Activated naive CD4-positive, alpha-beta T cell treated with anti-CD3 and anti-CD28 coated beads, Interleukin-2, amount 50 U/mL, for 72 hours (primary cell): ENCODE results near the gene PTTG1IP. TPM values are rescaled to one million over a fixed set of nuclear protein-coding genes. Genes with fewer than 3 reads are reported as not detected.

Experiments used
- ATAC-seq, 2 donors: fragments of 150-1000 bp; cut with Tn5 transposase; 2 replicates each; pipeline ENCODE4 v1.10.0; 2021; ENCODE audit warnings: mild to moderate bottlenecking in 2 of 2, moderate library complexity in 2 of 2
- DNase-seq, 2 donors: peaks; one replicate each; pipeline ENCODE4 v3.0.0; 2021 to 2022; ENCODE audit warnings: low spot score in 2 of 2
- H3K27ac Mint-ChIP-seq, 2 donors: one replicate each; pipeline ENCODE4 v1.8.0; 2022; ENCODE audit warnings: mild to moderate bottlenecking in 2 of 2, mixed read lengths in 2 of 2
- H3K36me3 Mint-ChIP-seq, 2 donors: one replicate each; pipeline ENCODE4 v1.8.0; 2022; ENCODE audit warnings: mixed read lengths in 2 of 2
- H3K9me3 Mint-ChIP-seq, 2 donors: one replicate each; pipeline ENCODE4 v1.8.0; 2022; ENCODE audit warnings: mixed read lengths in 2 of 2
- total RNA-seq, 2 donors: library from RNA; stranded (reverse); gene quantifications; one replicate each; pipeline ENCODE4 v1.2.3, GENCODE V29; 2022

Gene PTTG1IP
- total RNA-seq, 2 donors from 2014 or later: 61.7 to 99.8 TPM

DNA sequence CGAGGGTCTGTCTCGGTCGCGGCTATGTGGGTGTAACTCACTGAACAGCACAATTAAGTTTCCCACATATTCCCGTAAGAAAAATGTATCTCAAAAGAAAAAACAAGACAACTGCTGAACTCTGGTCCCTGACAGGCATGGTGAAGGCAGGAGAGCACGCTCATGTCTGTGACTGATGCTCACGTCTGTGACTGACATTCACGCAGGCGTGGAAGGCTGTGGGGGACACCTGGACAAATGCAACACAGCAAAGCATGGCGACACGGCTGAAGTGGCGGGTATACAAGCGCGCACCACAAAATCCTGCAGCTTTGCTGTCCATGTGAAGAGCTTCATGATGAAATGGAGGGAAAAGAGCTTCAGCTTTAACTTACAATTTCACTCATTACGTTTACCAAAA lies 6.0 kb downstream of the PTTG1IP start:
- Mint-ChIP-seq H3K27ac (peak overlapping the region in 1 of 2 donors; percentile 76), H3K9me3 (no peaks in the 10 kb centered on the region), H3K36me3 (peaks cover 0 to 27% of the 10 kb centered on the region in 2 donors)
- no peak for DNase-seq
- ATAC-seq: no peak

DNA sequence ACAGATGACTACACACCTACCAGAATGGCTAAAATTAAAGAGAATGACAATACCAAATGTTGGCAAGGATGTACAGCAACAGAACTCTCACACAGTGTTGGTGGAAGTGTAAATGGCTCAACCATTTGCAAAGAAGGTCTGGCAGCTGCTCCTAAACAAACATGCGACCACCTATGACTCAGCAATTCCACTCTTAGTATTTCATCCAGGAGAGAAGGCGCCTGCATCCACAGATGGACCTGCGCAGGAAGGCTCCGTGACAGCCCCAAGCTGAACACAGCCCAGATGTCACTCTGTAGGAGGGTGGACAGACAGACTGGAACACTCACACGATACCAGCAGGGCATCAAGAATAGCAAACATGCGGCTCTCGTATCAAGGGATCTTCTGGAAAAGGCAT lies 6.7 kb downstream of the PTTG1IP start:
- Mint-ChIP-seq H3K36me3 (peaks cover 0 to 30% of the 10 kb centered on the region in 2 donors), H3K27ac (peak overlapping the region in 1 of 2 donors; percentile 69), H3K9me3 (no peaks in the 10 kb centered on the region)
- ATAC-seq (no peak), DNase-seq (no peak)

DNA sequence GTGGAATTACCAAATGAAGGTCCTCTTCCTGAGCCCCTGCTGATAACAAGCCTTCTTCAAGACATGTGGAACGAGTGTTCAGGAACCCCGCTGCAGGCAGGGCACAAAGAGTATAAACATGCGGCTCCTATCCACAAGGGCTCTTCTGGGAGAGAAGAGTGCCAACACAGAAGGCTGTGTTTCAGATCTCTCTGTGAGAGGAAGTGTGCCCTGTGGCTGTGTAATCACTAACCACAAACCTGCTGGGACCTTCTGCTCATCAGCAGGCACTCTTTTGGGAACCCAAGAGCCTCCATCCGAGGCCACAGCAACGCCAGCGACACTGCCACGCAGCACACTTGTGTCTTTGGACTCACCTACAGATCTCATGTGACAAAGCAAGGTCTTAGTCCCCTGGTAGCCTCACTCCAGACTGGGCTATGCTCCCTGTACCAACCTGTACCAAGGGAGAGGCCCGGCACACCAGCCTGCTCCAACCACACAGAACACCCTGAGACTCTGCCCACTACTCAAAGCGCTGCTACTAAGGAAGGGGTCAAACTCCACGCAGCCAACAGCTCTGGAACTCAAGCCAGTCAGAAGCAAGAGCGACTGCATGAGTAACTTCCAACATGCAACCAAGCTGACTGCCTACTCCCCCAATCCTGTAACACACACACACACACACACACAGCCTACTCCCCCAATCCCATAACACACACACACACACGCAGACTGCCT lies 7.8 kb downstream of the PTTG1IP start:
- peaks cover 0 to 34% of the 10 kb centered on the region in 2 donors for H3K36me3 Mint-ChIP-seq
- peak overlapping the region; percentile 65 to 69 for H3K27ac Mint-ChIP-seq
- H3K9me3 Mint-ChIP-seq: no peaks in the 10 kb centered on the region
- ATAC-seq (peak in 1 of 2 donors; percentile 68), DNase-seq (no peak)

DNA sequence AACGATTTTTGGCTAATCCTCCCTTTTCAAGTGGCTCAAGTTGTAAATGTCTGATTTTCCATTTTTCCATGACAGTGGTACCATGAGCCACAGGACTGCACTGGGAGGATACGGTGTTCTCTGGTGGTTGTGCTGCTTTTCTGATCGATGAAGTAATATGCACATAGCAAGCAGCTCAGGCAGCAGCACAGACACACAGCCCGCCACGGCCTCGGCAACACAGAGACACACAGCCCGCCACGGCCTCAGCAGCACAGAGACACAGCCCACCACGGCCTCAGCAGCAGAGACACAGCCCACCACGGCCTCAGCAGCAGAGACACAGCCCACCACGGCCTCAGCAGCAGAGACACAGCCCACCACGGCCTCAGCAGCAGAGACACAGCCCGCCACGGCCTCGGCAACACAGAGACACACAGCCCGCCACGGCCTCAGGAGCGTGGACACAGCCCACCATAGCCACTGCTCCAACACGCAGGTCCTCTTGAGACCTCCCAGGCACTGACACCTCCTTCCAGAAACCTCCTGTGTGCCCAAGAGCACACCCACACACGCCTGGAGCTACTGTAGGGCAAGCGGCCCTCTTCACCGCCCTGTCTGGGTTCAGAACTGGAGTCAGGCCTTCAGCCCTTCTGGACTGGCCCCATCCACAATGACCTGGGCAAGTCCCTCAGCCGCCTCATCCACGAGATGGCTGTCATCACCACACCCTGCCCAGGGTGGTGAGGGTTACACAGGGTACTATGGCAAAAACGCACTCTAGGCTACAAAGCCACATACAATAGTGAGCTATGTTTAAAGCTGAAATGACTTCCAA lies 10.4 kb downstream of the PTTG1IP start:
- DNase-seq (no peak), ATAC-seq (no peak)
- Mint-ChIP-seq H3K36me3 (peaks cover 0 to 24% of the 10 kb centered on the region in 2 donors), H3K27ac (peak overlapping the region; percentile 72 to 76), H3K9me3 (no peaks in the 10 kb centered on the region)

DNA sequence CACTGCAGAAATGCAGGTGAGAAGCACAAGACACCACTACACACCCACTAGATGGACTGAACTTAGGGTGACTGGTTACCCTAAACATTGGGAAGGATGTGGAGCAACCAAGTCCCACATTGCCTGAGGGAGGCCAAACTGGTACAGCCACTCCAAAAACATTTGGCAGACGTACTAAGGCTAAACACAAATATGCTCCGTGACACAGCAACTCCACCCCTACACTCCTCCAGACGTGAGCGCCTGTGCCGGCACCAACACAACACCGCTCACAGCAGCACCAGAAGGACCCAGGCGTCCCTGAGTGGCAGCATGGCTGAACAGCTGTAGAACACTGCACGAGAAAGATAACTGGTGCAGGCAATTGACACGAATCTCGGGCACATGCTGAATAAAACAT lies 14.7 kb downstream of the PTTG1IP start:
- ATAC-seq (no peak), DNase-seq (no peak)
- H3K36me3 Mint-ChIP-seq: peaks cover 5 to 32% of the 10 kb centered on the region in 2 donors
- peak overlapping the region in 1 of 2 donors; percentile 56 for H3K27ac Mint-ChIP-seq
- no peaks in the 10 kb centered on the region for H3K9me3 Mint-ChIP-seq

DNA sequence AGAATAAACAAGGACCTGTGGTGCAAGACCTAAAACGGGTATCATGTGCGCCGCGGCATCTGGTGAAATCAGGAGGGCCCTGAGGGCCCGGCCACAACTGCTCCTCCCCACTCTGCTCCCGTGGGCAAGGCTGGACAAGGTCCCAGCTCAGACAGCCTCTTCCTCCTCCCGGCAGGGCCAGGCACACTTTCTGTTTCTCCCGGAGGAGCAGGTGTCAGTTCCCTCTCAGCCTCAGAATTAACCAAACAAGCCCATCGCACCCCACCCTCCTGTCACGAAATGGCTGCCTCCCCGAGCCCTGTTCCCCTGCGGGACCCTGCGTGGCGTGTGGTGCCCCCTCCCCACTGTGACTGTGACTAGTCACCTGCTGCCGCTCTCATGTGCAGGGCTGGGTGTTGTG lies 15.2 kb downstream of the PTTG1IP start:
- ATAC-seq: no peak
- Mint-ChIP-seq H3K9me3 (no peaks in the 10 kb centered on the region), H3K36me3 (peaks cover 6 to 32% of the 10 kb centered on the region in 2 donors), H3K27ac (peak overlapping the region in 1 of 2 donors; percentile 56)
- no peak for DNase-seq

DNA sequence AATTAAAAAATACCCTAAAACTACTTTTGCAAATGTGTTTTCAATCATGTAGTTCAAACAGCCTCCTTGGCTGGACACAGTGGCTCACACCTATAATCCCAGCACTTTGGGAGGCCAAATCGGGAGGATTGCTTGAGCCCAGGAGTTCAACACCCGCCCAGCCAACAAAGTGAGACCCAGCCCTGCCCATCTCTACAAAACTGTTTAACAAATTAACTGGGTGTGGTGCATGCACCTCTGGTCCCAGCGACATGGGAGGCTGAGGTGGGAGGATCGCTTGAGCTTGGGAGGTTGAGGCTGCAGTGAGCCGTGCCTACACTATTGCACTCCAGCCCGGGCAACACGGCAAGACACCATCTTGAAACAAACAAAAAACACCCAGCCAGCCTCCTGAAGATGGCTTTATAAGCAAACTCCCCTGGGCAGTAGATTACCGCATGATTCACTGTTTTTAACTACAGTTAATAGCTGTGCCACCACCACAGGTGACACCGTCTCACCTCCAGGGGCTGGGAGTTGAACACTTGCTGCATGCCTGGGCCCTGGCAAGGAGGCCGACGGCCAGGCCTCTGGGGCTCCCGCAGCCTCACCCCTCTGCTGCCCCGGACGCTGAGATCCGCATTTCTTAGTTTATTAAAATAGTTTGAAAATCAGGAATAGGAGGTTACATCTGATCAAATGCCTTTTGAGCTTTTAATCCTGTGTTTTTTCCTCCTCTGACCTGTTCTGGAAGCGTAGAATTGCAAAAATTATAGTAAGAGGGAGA lies 16.2 kb downstream of the PTTG1IP start:
- peaks cover 6 to 36% of the 10 kb centered on the region in 2 donors for H3K36me3 Mint-ChIP-seq
- peak overlapping the region in 1 of 2 donors; percentile 56 for H3K27ac Mint-ChIP-seq
- ATAC-seq: no peak
- no peak for DNase-seq
- no peaks in the 10 kb centered on the region for H3K9me3 Mint-ChIP-seq

DNA sequence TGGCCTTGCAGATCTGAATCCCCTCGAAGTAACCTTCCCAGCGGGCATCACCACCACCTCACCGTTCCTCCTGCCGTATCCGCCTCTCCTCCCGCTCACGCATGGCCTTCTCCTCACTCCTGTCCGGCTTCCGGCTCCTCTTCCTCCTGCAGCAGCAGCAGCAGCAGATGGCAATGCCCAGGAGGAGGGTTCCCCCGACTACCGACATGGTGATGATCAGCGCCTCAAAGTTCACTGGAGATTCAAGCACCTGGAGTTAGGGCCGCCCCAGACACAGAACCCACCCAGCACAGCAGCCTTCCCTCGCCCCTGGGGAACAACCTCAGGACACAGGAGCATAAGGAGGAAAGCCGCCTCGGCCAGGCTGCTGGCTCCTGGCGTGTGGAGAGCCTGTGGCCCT lies 17.4 kb downstream of the PTTG1IP start:
- peak overlapping the region; percentile 53 to 69 for H3K27ac Mint-ChIP-seq
- peaks cover 8 to 41% of the 10 kb centered on the region in 2 donors for H3K36me3 Mint-ChIP-seq
- H3K9me3 Mint-ChIP-seq: no peaks in the 10 kb centered on the region
- ATAC-seq (no peak), DNase-seq (no peak)

DNA sequence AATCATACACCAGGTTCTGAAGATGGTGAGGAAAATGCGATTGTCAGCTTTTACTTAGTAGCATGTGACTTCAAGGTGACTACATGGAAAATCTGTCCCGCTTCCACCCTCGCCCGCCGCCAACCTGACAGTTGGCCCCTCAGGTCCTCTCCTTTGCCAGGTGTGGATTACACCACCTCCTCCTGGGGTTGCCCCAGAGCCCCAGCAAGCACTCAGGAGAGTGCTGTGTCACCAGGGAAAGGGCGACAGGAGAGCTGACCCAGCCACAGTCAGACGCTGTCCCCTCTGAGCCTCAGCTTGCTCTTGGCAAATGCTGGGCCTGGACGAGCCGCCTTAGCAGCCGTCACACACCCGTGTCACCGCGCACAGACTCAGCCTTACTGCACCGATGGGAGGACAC lies 17.9 kb downstream of the PTTG1IP start:
- ATAC-seq (peak in 1 of 2 donors; percentile 11), DNase-seq (no peak)
- peaks cover 11 to 44% of the 10 kb centered on the region in 2 donors for H3K36me3 Mint-ChIP-seq
- no peaks in the 10 kb centered on the region for H3K9me3 Mint-ChIP-seq
- H3K27ac Mint-ChIP-seq: peak overlapping the region in 1 of 2 donors; percentile 69

DNA sequence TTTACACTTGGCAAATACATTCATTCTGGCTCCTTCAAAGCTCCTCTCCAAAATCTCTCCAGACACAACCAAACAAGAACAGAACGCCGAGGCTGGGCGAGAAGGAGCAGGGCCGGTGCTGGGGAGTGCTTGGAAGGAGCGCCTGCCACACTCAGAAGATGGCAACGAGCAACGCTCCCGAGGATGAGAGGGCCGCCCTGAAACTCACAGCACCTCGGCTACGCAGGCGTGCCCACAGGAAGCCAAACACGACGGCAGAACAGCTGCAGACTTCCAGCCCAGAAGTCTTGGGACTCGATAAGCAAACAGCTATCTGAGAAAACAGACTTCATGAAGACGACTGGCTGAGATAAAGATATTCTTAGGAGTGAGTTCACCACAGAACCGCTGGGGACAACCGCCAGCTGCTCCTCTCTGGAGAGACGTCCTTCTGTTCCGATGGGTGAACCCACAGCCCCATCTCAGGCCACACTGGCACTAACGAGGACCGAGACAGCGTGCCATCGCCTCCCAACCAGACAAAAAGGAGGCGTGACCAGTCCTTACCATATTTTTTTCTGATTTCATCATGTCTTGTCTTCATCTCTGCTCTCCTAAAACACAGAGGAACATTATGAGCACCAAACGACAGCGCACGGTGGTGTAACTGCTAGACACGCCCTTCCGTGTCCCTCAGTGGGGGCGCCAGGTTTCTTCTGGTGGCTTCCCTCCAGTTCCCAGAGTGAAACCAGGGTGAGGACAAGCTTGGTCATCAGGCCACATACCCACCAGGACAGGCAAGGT lies 18.6 kb downstream of the PTTG1IP start:
- Mint-ChIP-seq H3K27ac (peak overlapping the region in 1 of 2 donors; percentile 58), H3K9me3 (no peaks in the 10 kb centered on the region), H3K36me3 (peaks cover 11 to 44% of the 10 kb centered on the region in 2 donors)
- peak; percentile 59 to 60 for ATAC-seq
- no peak for DNase-seq

DNA sequence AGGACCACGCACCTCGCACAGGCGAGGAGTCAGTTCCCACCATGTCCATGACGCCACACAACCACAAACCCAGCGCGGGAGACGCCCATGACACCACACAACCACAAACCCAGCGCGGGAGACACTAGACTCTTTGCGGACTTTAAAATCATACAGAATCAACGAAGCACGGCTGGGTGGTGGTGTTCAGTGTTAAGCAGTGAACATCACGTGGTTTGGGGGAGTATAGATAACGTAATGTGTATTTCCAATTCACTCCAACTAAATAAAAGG lies 19.2 kb downstream of the PTTG1IP start:
- no peak for DNase-seq
- H3K27ac Mint-ChIP-seq: peak overlapping the region; percentile 58 to 89
- peak; percentile 13 to 16 for ATAC-seq
- no peaks in the 10 kb centered on the region for H3K9me3 Mint-ChIP-seq
- peaks cover 11 to 44% of the 10 kb centered on the region in 2 donors for H3K36me3 Mint-ChIP-seq

DNA sequence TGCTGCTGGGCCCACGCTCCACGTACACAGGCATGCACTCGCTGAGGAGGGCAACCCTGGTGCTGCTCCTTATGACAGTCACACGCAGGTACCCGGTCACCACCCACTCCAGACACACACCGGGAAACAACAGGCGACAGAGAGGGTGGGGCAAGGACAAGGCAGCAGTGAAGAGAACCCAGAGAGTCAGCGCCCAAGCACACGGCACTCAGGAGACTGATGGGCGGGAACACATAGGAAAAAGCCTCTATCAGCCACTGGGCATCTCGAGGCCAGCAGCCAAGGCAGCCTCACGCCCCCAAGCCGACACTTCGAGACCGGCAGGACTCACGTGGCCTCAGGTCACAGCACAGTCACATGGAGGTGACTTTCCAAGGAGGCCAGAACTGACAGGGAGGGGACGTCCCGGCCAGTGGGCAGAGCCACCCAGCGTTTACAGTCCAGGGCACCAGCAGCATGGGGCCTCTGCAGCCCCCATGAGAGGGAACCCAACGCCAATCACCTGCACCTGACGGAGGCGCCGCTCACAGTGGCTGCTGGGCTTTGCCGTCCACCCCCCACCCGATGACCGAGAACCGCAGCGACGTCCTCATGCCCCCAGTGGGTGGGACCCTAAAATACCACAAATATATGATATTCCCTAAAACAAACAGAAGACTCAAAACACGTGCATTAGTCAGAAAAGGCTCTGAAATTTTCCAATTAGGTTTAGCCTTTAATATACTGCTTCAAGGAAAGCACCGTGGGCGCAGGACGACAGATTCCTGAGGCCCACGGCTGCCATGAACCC lies 19.7 kb downstream of the PTTG1IP start:
- DNase-seq (no peak), ATAC-seq (no peak)
- peaks cover 11 to 44% of the 10 kb centered on the region in 2 donors for H3K36me3 Mint-ChIP-seq
- no peaks in the 10 kb centered on the region for H3K9me3 Mint-ChIP-seq
- peak overlapping the region; percentile 58 to 89 for H3K27ac Mint-ChIP-seq

DNA sequence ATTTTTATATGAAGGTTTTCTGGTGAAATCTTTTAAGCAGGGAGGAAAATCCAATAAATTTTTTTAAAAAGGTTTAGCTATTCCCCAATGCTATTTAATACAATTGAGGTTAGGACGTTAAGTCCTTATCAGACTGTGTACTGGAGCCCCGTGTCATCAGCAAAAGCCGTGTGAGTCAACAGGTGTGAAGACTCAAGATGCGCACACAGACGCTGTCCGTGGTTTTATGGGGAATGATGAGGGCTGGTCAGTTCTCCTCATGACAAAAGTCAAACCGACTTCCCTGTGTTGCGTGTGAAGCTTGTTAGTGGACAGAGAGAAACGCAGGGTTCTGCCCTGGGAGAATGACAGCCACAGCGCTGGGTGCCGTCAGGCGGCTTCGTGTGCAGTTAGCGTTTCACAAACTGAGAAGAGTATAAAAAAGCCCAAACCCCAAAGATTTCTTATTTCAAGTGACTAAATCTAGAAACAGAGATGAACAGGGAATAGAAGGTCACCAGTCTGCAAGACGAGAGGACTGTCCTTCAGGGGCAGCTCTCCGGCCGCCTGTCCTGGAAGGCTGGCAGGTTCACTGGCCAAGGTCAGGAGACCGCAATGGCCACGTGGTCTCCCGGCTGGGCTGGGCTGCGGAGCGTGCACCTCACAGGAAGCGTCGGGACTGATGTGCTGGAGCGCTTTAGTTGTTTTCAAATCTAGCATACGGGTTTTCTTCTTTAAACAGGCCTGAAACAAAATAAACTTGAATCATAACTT lies 22.4 kb downstream of the PTTG1IP start:
- H3K27ac Mint-ChIP-seq: no peak overlapping the region
- H3K9me3 Mint-ChIP-seq: no peaks in the 10 kb centered on the region
- DNase-seq (no peak), ATAC-seq (peak in 1 of 2 donors; percentile 5)
- H3K36me3 Mint-ChIP-seq: peaks cover 11 to 42% of the 10 kb centered on the region in 2 donors

DNA sequence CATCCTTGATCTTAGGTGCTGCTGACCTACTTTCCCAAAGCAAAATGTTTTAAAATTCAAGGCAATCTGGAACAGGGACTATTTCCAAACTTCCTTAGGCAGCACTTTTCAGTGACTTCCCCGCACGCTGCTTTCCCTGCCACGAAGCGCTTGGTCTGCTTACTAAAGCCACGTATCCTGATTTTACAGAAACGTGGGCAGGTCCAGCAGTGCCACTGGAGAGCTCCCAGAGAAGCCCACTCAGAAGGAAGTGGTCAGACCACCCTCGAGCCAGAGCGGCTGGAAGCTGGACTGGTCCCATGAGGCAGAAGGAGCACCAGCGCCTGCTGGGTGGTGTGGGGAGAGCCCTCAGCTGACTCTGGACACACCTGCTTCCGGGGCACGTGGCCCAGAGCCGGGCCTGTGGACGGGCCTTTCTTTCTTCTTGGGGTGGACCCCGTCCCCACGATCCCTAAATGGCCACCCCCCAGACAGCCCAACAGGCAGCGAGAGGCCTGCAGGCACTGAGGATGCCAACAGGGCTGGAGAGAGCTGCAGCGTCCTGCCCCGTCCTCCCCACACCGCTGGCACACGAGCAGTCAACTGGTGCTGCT lies 23.2 kb downstream of the PTTG1IP start:
- peaks cover 11 to 38% of the 10 kb centered on the region in 2 donors for H3K36me3 Mint-ChIP-seq
- no peaks in the 10 kb centered on the region for H3K9me3 Mint-ChIP-seq

More for the DNA sequence above, 23.2 kb downstream of the PTTG1IP start:
- ATAC-seq (no peak), DNase-seq (peak in 1 of 2 donors; percentile 37)
- H3K27ac Mint-ChIP-seq: no peak overlapping the region
